ENCODE measurements around the gene ATP2B3. TPM values are rescaled to one million over a fixed set of nuclear protein-coding genes. Genes with fewer than 3 reads are reported as not detected.

Gene ATP2B3
- total and polyA plus RNA-seq, 9 of the 15 experiments (the other 6 are each of a cell fraction or from before 2014, with no cell fraction given) = 0.04 TPM; not detected in 8

GRCh38 chrX:153609917-153610835 lies 92.7 kb downstream of the ATP2B3 start (continued):
- TF ChIP-seq ADNP (tag; IDR thresholded peaks at IDR 0.05) (no peak), KLF1 (tag; IDR thresholded peaks at IDR 0.05) (no peak), GABPA (tag; conservative IDR thresholded peaks at IDR 0.05; ENCODE audit: low read depth) (no peak), HDGF (IDR thresholded peaks at IDR 0.05) (no peak), ZNF444 (CRISPR knock-in tag; IDR thresholded peaks at IDR 0.05) (no peak), SNIP1 (IDR thresholded peaks at IDR 0.05; ENCODE audit: low read depth) (peak; percentile 72; the same call in 1 of the 2 replicates), CREM (IDR thresholded peaks at IDR 0.05; ENCODE audit: low read depth) (peak; percentile 62), IRF9 (tag; IDR thresholded peaks at IDR 0.05) (no peak), RFX7 (CRISPR knock-in tag; IDR thresholded peaks at IDR 0.05) (no peak), SAFB (IDR thresholded peaks at IDR 0.05; ENCODE audit: borderline replicate concordance, low read depth, low read length) (no peak), ZKSCAN1 (IDR thresholded peaks at IDR 0.05; ENCODE audit: low read depth, low read length) (no peak), CXXC5 (CRISPR knock-in tag; IDR thresholded peaks at IDR 0.05) (peak; percentile 70), ZNF408 (CRISPR knock-in tag; IDR thresholded peaks at IDR 0.05; ENCODE audit: low read depth) (no peak), PKNOX1 (IDR thresholded peaks at IDR 0.05) (no peak), MAFG (tag; conservative IDR thresholded peaks at IDR 0.05) (no peak), ZBTB2 (IDR thresholded peaks at IDR 0.05) (no peak), CREB1 (IDR thresholded peaks at IDR 0.05) (no peak), CREB1 (CRISPR knock-in tag; IDR thresholded peaks at IDR 0.05) (peak; percentile 59; the same call in 1 of the 2 replicates), PTTG1 (tag; IDR thresholded peaks at IDR 0.05; ENCODE audit: low read depth) (no peak), ZNF41 (CRISPR knock-in tag; conservative IDR thresholded peaks at IDR 0.05) (no peak), NR3C1 (CRISPR knock-in tag; IDR thresholded peaks at IDR 0.05) (peak; percentile 96), PYGO2 (tag; IDR thresholded peaks at IDR 0.05) (no peak), NFXL1 (CRISPR knock-in tag; IDR thresholded peaks at IDR 0.05) (no peak), ZNF3 (CRISPR knock-in tag; IDR thresholded peaks at IDR 0.05) (no peak), ZNF695 (CRISPR knock-in tag; IDR thresholded peaks at IDR 0.05) (no peak), GATA2 (CRISPR knock-in tag; IDR thresholded peaks at IDR 0.05) (no peak), NFIX (CRISPR knock-in tag; IDR thresholded peaks at IDR 0.05; ENCODE audit: low read depth) (no peak), KDM5B (IDR thresholded peaks at IDR 0.05; ENCODE audit: insufficient replicate concordance, low read depth, low read length) (no peak), CCAR2 (IDR thresholded peaks at IDR 0.05; ENCODE audit: low read depth, low read length) (no peak)

Data from K562 (cell line).